Left cardiac atrium (tissue), 4 donors: ENCODE measurements around the gene DYSF. TPM values are rescaled to one million over a fixed set of nuclear protein-coding genes. Genes with fewer than 3 reads are reported as not detected.
A peak's percentile ranks its signal among the peaks of the same experiment; 100 is the strongest.

ENCODE experiments used
- ATAC-seq, 2 donors: fragments of 200-7000 bp; cut with Tn5 transposase; one replicate each; pipeline ENCODE4 v1.9.1; 2020; ENCODE audit warnings: mild to moderate bottlenecking in 2 of 2, moderate library complexity in 2 of 2
- DNase-seq: peaks from one replicate; pipeline ENCODE4 v3.0.0-alpha.2; 2020
- intact Hi-C, 2 donors: fragments of 100-400 bp; cut with DNase I; formaldehyde crosslinking; loops; one replicate each; pipeline versions ENCODE4 v1.14.1 to v1.15.1; 2022 to 2023
- total RNA-seq, 2 donors: library from RNA; stranded (reverse); fragmentation: NEBNext Ultra II Directional; extraction: Animal tissue kit (Norgen Biotek cat#: 25700); gene quantifications; one replicate each; pipeline ENCODE4 v1.2.1, GENCODE V29; 2021
- donor health status: DM: no; HTN: yes; CAD: no.
- donor health status: DM: no; HTN: yes; CAD: no; lungs with severe emphysema.
- donor health status: DM: yes; HTN: yes; CAD: no.
- donor health status: Dilated cardiomyopathy.

Gene DYSF
- total RNA-seq, 2 donors from 2014 or later, result 36.8 to 45.8 TPM

GRCh38 chr2:71510196-71510807, 56.9 kb downstream of the DYSF start:
- DNase-seq (peak; percentile 73), ATAC-seq (peak; percentile 53 to 57)
- intact Hi-C loops, result loop anchor here (5.0 to 10.0 kb wide), 2 partner anchors 46 to 213 kb away; no protein-coding TSS in a partner anchor

GRCh38 chr2:71510938-71511337, 57.6 kb downstream of the DYSF start:
- intact Hi-C loops, result loop anchor here (5.0 to 10.0 kb wide), 2 partner anchors 46 to 214 kb away; no protein-coding TSS in a partner anchor
- DNase-seq (no peak), ATAC-seq (no peak)

DNA sequence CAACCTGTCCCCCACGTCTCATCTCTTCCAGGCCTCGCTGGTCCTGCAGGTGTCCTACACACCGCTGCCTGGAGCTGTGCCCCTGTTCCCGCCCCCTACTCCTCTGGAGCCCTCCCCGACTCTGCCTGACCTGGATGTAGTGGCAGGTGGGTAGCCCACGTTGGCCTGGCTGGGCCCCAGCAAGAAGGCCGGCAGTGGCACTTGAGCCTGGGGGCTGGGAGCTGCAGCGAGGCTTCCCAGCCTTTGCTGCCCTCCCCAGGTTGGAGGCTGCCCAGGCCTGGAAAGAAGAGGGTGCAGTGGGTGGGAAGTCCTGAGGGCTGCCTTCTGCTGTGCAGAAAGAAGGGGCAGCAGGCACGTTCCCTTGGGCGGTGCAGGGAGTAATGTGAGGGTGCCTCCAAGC, 58.4 kb downstream of the DYSF start:
- intact Hi-C loops, result loop anchor here (5.0 to 10.0 kb wide), 2 partner anchors 47 to 214 kb away; no protein-coding TSS in a partner anchor
- no peak for ATAC-seq
- DNase-seq, result no peak

DNA sequence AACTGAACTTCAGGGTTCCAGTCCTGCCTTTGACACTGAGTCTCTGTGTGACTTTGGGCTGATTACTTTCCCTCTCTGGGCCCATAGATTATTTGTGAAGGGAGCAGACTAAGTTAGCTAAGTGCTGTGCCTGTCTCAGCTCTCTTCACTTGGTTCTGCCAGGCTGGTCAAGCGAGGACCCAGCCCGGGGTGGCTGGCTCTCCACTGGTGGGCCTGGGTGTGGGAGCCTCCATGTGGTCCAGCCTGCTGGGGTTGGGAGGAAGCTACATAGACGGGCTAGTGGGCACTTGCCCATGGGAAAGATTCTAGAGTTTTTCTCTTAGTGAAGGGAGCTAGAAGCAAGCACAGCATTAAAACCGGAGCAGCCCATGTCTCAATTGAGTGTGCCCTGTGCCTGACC, 59.0 kb downstream of the DYSF start:
- intact Hi-C loops, result loop anchor here (5.0 to 10.0 kb wide), 2 partner anchors 48 to 215 kb away; no protein-coding TSS in a partner anchor
- no peak for DNase-seq
- no peak for ATAC-seq

- ATAC-seq (no peak), DNase-seq (no peak)
- intact Hi-C loops, result loop anchor here (5.0 to 10.0 kb wide), 2 partner anchors 48 to 216 kb away; no protein-coding TSS in a partner anchor
These were observed 59.7 kb downstream of the DYSF start for GRCh38 chr2:71513096-71513495.

- DNase-seq (no peak), ATAC-seq (no peak)
- intact Hi-C loops, result loop anchor here (5.0 to 10.0 kb wide), 2 partner anchors 49 to 216 kb away; no protein-coding TSS in a partner anchor
These were observed 60.4 kb downstream of the DYSF start for GRCh38 chr2:71513721-71514120.

DNA sequence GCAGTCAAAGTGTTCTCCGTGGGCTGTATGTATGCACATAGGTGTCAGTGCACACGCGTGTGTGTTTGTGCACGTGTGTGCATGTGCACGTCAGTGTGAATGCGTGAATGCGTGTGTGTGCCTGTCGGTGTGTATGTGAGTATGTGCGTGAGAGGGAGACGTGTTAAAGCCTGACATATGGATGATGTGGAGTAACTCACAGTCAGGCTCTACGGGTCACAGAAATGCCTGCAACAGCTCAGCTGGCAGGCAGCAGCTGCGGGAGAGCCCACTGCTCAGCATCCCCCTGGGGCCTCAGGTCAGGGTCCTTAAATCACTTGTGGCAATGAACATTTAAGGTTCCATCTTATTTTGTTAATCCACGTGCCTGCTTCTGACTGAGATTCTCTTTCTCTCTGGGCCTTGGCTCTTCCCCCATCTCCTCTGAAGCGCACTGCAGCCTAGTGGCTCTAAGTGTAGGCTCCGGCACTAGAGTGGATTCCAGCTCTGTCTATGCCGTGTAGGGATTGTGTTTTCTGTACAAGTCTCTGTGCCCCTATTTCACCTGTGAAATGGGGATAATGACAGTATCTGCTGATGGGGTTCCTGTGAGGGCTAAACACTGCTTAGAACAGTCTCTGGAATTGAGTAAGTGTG, 63.0 kb downstream of the DYSF start:
- intact Hi-C loops, result loop anchor here in 1 of 2 donors (10.0 kb wide), 1 partner anchor 52 kb away; no protein-coding TSS in a partner anchor
- ATAC-seq, result no peak
- DNase-seq, result no peak

DNA sequence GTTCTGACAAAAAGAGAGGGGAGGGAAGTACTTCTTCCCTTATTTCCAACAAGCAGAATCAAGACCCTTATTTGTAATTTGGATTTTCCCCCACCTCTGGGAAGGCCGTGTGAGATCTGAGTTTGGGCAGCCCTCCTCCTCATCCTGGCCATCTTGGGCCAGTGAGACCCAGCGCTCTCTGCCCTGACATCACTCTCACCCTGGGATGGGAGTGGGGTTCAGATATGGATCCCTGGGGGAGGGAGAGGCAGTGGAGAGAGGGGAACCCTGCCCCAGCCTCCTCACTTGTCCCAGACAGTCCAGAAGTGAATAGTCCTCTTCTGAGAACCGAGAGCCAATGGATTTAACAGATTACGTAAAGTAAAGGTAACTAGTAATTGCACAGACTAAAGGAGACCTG, 64.5 kb downstream of the DYSF start:
- no peak for ATAC-seq
- intact Hi-C loops, result loop anchor here in 1 of 2 donors (10.0 kb wide), 1 partner anchor 53 kb away; no protein-coding TSS in a partner anchor

DNA sequence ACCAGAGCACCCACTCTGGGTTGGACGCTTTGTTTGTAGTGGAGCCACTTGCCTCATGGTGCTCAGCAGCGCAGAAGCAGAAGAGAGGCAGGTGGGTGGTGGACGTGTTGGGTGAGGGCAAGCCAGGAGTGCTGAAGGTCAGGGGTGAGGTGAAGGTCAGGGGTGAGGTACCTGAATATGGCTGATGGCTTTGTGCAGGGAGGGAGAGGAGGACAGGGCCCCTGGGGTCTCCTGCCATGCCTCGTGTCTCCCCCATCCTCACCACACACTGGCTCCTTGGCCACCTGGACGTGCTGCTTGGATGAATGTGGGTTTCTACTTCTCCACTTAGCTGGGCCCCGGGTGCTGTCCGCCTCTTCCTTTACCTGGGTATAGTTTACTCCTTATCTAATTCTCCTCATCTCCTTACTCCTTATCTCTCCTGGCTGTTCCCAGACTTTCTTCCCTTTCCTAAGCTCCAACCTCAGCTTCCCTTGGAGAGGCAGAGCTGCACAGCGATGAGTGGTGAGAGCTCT, 68.1 kb downstream of the DYSF start:
- DNase-seq, result no peak

More for the DNA sequence above, 64.5 kb downstream of the DYSF start:
- DNase-seq, result no peak

GRCh38 chr2:71524476-71524875, 71.1 kb downstream of the DYSF start:
- peak; percentile 27 to 36 for ATAC-seq
- DNase-seq, result no peak
- intact Hi-C loops, result no loop called here

More for the DNA sequence above, 68.1 kb downstream of the DYSF start:
- intact Hi-C loops, result no loop called here
- no peak for ATAC-seq

DNA sequence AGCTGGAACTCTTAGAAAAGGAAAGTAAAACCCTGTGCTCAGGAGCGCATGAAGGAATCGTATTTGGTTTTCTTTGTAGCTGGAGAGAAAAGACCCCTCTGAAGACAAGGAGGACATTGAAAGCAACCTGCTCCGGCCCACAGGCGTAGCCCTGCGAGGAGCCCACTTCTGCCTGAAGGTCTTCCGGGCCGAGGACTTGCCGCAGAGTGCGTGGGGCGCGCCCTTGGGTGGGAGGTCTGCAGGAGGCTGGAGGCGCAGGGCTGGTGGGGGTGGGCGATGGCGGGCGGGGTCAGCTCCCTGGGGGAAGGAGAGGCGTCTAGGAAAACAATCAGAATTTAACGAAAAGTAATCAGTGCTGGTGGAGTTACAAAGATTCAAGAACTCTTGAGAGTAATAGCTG, 72.8 kb downstream of the DYSF start:
- ATAC-seq (no peak), DNase-seq (no peak)
- intact Hi-C loops, result no loop called here

GRCh38 chr2:71526975-71527374, 73.6 kb downstream of the DYSF start:
- ATAC-seq (no peak), DNase-seq (no peak)
- intact Hi-C loops, result no loop called here

DNA sequence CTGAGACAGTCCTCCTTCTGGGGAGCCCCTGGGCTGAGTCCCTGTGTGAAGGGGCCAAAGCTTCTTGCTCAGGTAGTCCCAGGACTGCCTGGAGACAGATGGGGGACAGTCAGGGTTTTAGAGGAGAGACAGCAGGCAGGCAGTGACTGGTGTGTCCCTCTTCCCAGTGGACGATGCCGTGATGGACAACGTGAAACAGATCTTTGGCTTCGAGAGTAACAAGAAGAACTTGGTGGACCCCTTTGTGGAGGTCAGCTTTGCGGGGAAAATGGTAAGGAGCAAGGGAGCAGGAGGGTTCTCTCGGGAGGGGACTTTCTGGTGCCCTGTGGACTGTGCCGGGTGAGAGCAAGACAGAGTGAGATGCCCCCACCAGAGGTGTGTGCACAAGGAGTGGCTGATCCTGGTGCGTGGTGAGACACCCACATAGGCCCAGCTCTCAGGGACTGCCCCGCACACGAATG, 74.8 kb downstream of the DYSF start:
- DNase-seq (no peak), ATAC-seq (no peak)
- intact Hi-C loops, result no loop called here

DNA sequence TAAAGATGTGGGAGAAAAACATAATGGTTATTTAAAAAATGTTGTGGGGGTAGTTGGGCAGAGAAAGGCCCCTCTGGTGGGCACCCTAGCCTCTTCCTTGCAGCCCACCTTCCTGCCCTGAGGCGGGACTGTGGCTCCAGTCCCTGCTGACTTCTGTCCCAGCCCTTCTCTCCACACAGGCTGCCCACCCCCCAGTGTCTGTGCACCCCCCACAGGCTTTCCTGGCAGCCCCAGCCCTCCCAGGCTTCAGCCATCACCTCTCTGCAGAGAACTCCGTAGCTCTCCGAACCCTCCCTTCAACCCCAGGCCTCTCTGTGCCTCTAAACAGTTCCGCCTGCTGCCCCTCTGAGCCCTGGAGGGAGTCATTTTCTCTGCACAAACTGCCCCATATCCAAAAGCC, 75.4 kb downstream of the DYSF start:
- ATAC-seq (no peak), DNase-seq (no peak)
- intact Hi-C loops, result no loop called here

- intact Hi-C loops, result no loop called here
- no peak for ATAC-seq
- DNase-seq, result no peak
These were observed 76.8 kb downstream of the DYSF start for GRCh38 chr2:71530211-71530610.

DNA sequence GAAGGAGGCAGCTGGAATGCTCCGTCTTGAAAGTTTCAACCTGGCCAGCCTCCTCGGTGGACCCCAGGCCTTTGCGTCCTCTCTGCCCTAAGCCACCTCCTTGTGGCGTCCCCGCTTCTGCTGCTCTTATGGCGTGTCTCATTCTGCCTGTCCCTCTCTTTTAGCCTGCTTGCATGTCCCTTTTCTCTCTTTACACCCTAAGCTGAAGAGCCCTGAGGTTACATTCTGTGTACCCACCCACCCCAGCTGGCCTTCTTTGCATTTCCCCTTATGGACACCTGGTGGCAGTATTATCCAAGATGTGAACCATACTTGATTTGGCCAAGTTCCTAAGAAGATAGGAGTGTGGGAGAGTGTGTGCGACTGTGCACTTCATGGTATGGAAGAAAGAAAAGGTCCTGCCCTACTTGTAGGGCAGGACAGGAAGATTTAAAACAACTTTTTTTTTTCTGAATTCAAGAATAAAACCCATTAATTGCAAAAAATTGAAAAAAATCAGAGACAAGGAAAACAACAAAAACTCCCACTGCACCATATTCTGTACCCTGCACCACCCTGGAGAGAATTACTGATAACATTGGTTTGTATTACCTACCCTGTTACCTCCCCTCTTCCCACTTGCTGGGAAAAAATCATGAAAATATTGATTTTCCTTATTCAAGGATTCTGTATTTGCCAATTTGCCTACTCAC, 77.4 kb downstream of the DYSF start:
- ATAC-seq (peak in 1 of 2 donors; percentile 46), DNase-seq (no peak)
- intact Hi-C loops, result no loop called here

- DNase-seq (no peak), ATAC-seq (no peak)
- intact Hi-C loops, result no loop called here
These were observed 78.2 kb downstream of the DYSF start for GRCh38 chr2:71531522-71532047.

DNA sequence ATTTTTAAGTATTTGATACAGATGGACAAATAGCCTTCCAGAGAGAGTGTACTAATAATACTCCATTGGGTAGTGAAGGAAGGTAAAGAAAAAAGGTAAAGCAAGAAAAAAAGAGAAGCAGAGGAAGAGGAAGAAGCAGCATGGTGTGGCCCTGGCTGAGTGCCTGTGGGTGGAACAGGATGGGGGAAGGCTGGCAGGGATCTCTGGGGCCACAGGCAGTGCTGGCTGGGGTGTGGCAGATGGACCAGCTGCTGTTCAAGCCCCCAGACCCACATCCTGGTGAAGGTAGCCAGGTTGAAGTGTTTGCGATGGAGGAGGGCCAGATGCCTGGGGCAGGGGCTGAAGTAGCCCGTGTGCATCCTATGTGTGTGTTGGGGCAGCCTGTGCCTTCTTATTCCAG, 79.0 kb downstream of the DYSF start:
- DNase-seq, result no peak
- no peak for ATAC-seq
- intact Hi-C loops, result no loop called here

GRCh38 chr2:71534201-71534600, 80.8 kb downstream of the DYSF start:
- DNase-seq, result no peak
- intact Hi-C loops, result no loop called here
- ATAC-seq, result no peak
